Dermis blood vessel endothelial cell (primary cell): ENCODE data around the gene MLANA. TPM values are rescaled to one million over a fixed set of nuclear protein-coding genes. Genes with fewer than 3 reads are reported as not detected.
"Not testable (repeated sequence)": the region's sequence is repeated elsewhere in the genome, so short reads cannot be mapped to it uniquely, and the experiment has no call there.

Source experiments
- DNase-seq: peaks from one replicate; pipeline ENCODE4 v3.0.0; 2010
- total RNA-seq: library from RNA; depleted of rRNA; stranded (reverse); fragments of >200 nt; gene quantifications from 2 replicates; pipeline ENCODE4 v1.2.3, GENCODE V29; 2014

Gene MLANA
- total RNA-seq, 1 donor from 2014 or later: not detected

DNA sequence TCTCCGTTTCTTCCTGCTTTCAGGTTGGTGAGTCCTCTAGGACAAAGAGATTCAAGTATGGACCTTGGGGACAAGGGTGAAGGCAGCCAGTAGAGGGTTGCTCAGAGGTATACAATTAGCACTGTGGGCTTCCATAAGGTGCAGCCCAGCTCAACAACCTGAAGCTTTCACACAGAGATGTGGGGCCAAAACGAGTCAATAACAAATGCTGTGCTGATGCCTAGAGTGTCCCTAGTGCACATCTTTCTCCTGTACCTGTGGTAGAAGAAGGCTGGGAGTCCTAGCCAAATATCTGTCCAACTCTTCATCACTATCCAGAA is 20.7 kb upstream of the MLANA start:
- DNase-seq: no peak

DNA sequence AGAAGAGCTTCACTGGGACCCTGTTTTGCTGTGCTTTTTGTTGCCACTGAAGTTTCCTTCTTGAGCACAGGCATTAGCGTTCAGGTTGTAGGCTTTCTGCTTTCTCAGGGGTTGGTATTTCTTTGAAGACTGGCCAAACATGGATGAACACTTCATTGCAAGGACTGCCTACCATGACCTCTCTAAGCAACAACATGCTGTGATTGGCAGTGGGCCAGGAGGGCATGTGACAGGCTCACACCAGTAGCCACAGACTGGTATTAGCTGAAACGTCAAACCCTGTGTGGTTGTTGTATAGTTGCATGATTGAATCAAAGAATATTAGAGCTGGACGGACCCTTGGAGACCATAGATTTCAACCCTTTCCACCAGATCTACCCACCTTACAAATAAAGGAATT is 20.0 kb upstream of the MLANA start:
- DNase-seq: peak; percentile 63

DNA sequence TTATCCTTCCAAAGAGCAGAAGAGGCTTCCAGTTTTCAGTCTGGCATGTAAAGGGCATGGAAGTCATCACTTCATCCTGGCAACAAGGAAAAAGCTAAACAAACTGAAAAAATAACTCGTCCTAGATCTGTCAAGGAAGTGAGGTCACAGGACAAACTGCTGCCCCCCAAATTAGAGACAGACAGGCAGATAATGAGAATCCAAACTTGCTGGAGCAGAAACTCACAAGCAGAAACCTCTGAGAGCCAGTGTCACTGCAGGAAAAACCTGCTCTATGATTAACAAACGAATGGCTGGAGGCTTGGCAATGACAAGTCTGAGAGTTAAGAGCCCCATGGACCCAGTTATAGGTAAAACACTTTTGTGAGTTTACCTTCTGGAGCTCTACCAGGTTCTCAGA is 18.9 kb upstream of the MLANA start:
- DNase-seq: peak; percentile 42

DNA sequence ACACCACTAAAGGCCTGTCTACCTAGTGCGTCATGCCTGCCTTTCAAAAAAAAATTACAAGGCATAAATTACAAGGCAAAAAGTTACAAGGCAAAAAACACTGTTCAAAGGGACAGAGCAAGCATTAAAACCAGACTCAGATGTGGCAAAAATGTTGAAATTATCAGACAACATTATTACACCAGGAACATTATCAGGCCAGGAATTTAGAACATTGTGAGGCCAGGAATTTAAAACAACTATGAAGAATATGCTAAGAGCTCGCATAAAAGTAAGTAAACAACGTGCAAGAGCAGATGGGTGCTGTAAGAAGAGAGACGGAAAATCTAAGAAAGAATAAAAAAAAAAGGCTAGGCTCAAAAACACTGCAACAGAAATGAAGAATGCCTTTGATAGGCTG is 18.2 kb upstream of the MLANA start:
- DNase-seq: no peak

DNA sequence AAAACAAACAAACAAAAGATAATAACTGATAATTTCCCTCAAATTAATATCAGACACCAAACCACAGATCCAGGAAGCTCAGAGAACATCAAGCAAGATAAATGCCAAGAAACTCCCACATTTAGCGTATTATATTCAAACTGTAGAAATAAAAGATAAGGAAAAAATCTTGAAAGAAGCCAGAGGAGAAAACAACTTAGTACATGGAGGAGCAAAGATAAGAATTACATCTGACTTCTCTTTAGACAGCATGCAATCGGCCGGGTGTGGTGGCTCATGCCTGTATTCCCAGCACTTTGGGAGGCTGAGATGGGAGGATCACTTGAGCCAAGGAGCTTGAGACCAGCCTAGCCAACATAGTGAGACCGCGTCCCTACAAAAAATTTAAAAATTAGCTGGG is 17.2 kb upstream of the MLANA start:
- no peak for DNase-seq

DNA sequence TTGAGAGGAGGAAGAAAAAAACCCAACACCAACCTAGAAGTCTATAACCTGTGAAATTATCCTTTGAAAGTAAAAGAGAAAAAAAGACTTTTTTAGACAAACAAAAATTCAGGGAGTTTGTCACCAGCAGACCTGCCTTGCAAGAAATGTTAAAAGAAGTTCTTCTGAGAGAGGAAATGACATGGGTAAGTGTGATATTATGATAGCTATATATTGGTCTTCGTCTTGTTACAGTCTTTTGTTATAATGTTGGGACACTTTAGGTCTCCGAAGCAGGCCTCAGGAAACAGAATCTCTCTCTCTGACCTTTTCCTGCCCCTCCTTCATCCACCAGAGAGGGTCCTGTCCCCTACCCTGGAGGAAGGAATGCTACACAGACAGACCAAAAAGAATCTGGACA is 16.6 kb upstream of the MLANA start:
- DNase-seq: no peak

DNA sequence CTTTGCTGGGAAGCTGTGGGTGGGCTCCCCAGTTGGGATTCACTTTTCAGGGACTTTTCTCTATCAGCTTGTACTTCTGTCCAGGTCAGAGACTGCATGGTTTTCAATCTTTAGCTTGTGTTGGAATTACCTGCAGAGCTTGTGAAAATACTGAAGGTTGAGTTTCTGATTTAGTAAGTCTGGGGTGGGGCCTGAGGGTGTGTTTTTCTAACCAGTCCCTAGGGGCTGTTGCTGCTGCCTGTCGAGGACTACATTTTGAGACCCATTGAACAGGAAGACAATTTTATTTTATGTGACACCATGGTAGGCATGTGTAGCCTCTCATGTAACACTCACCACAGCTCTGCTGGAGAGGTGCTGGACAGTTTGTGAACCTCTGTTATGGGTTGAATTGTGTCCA is 14.7 kb upstream of the MLANA start:
- no peak for DNase-seq

DNA sequence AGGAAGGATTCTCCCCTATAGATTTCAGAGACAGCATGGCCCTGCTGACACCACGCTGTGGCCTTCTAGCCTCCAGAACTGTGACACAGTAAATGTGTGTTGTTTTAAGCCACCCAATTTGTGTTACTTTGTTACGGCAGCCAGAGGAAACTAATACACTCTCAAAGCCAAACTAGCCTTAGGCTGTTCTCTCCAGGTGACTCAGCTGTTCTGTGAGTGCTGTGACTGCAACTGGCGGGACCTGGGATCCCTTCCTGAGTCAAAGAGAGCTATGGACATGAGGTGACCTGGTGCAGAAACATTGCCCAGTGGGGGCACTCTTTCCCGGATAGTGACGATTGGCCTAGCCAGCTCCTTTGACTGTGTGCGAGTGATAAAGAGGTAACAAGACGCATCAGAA is 14.0 kb upstream of the MLANA start:
- DNase-seq: no peak

DNA sequence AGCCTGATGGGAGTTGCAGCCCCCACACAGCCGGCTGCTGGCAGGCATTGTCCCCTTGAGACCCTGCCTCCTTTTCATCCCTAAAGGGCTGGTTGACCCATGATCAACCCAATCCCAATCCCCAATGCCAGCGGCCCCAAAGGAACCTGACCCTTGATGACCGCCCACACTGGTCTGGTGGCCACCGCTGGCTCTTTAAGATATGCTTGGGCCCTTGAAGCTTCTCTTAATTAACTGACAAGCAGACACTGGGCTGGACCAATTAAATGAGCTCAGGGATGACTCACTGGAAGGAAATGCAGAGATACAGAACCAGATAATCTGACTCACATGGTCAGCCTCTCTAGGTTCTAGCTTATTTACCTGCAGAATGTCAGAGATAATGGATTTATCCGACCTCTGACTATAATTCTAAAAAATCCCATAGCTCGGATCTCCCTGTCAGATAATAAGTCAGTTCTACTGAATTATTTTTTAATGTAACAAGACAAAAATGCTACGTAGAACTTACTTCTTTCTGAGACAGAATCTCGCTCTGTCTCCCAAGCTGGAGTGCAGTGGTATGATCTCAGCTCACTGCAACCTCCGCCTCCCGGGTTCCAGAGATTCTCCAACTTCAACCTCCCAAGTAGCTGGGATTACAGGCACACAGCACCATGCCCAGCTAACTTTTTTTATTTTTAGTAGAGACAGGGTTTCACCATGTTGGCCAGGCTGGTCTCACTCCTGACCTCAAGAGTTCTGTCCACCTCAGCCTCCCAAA is 11.1 kb upstream of the MLANA start:
- DNase-seq: peak; percentile 58

DNA sequence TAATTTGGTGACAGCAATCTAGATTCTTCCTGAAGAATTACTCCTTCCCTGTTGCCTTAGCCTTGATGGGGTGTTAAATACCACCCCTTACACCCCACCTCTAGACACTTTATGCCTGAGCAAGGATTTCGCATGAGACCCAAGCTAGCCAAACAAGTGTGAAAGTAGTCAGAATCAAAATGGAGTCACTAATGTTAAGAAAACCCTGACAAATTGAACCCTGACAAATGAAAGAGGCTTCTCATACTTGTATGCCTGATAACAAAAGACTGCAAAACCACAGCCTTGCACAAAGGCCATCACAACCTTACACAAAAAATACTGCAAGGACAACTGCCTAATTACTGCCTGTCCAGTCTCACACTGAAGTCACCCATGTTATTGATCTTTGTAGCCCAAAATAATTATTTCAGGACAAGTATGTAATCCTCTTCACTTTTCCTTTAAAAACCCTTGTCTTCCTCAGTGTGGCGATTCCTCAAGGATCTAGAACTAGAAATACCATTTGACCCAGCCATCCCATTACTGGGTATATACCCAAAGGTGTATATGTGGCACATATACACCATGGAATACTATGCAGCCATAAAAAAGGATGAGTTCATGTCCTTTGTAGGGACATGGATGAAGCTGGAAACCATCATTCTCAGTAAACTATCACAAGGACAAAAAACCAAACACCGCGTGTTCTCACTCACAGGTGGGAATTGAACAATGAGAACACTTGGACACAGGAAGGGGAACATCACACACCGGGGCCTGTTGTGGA is 8.3 kb upstream of the MLANA start:
- not testable (repeated sequence) for DNase-seq

DNA sequence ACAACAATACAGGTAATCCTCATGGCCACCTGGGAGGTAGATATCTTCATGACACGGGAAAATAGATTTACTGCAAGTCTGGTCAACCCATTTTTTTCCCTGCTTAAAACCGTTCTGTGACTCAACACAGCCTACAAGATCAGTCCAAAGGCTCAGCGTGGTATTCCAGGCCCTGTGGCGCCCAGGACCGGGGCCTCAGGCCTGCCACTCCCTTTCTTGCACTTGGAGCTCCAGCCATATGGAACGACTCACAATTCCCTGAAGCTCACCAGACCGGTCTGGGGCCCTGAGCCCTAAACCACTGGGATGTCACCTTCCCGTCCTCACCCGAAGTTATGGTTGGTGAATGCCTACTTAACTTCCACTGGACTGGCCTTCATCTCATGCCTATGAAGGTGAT is 6.5 kb upstream of the MLANA start:
- no peak for DNase-seq

DNA sequence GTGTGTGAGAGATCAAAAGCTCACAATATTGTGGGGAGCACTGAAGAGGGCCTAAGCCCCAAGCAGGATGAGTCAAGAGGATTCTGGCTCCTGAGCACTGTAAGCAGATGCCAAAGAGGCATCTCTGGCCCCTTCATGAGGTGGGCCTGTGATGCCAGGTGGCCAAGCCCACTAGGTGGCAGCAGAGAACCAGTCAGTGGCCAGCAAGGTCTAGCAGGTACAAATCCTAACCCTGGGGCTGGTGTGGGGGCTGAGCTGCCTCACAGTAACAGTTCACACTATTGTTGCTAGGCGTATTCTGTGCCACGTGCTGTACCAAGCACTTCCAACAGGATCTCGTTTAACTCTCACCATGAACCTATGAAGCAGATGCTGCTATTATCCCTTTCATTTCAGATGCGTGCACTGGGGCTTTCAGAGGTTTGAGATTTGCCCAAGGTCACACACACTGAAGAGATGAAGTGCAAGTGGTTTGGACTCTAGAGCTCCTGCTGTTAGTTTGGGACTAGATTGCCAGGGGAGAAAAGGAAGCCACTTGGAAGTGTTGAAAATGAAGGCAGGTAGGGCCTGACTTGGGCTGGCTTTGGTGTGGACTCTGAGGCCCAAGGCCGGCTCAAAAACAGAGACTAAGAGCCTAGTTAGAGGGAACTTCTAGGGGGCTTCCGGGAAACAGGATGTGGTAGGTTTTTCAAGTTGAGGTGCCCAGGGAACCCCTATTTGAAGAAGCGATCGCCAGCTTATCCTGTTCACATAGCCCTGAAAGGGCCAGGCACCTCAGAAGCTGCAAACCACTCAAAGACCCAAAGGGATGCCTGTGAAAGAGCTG is 4.4 kb upstream of the MLANA start:
- DNase-seq: peak; percentile 87

DNA sequence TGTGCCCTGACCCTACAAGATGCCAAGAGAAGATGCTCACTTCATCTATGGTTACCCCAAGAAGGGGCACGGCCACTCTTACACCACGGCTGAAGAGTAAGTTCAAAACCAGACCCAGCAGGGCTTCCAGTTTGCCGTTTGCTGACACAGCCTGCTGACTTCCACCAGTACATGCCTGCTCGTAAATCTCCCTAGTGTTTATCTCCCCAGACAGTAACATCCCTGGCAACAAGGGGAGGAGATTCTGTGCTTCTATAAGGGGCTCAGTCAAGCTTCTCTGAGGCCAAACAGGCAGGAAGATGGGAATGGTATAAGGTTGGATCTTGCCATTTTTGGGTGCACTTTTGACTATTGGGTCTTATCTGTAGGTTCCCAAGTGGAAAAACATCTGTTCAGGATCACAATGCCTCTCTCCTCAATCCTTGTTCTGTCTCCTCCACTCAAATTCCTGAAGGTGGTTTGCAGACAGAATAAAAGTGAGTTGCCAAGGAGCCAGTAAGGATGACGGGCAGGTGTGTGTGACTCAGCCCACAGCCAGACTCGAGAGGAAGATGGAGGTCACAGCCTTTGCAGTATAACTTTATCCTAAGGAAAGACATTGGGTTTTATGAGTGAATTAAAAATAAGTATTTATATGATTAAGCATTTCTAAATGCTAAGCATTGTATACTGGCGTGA is 1.9 kb downstream of the MLANA start:
- DNase-seq: peak; percentile 27

DNA sequence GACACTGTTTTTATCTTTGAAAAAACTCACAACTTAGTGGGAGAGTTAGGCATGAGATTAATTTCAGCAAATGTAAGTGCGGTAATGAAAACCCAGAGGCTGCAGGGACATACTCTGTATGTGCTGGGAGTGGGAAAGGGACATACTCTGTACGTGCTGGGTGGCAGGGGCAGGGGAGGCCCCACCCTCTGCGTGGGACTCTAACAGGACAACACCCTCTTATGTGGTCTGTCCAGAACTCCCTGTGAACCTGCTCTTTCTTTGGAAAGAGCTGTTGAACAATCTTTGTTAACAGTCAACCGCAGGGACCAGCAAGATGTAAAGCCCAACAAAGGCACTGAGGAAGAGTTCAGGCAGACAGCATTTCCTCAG is 2.4 kb downstream of the MLANA start:
- no peak for DNase-seq

DNA sequence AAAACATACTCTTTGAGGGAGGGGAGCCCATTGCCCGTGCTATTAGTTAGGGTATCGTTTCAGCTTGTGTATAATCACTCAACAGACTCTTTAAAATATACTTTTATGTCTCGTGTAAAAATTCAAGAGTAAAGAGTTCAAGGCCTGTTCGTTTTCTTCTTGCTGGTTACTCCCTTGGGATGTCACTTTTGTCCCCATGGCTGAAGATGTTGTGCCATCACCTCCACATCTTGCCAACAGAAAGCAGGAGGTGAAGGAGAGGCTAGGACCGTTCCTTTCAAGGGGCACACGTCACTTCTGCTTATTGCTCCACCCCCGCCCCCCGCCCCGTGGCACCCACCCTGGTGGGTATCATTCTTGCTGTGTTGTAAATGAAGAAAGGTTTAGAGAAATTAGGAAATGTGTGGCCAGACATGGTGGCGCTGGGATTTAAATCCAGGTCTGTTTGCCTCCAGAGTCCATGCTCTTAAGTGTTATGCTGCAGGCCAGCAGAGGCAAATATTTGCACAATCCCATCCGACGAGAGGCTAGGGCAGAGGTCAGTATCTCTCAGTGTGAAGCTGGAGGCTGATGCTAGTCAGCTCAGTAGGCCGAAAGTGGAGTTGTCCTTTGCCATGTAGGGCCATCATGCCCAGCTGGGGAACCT is 3.0 kb downstream of the MLANA start:
- no peak for DNase-seq

DNA sequence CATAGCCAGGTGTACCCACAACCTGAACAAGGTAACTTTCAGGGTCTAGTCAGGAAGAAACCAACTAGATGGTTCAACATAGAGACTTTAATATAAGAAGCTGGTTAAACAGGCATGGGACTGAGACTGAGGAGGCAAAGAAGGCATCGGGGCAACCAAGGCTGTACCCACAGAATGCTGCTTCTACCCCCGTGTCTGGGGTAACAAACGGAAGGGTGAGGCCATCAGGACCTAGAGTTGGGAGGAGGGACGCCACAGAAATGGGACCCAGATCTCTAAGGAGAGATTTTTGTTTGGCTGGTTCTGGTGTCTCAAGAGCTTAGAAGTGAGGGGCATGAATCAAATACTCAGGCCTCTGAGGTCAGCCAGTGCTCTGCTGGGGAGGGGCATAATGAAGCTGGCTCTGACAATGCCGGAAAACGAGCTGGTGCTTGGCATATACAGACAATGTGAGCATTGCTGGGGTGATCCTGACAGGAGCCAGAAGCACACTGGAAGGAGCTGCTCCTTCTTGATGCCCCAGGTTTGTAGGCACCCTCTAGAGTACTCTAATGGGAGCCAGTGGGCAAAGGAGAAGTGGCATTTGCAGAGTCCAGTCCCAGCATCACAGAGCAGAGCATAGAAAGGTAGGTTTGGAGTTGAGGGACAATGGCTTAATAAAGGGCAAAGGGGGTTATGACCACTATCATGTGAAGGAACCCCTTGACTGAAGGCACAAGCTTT is 3.7 kb downstream of the MLANA start:
- no peak for DNase-seq

DNA sequence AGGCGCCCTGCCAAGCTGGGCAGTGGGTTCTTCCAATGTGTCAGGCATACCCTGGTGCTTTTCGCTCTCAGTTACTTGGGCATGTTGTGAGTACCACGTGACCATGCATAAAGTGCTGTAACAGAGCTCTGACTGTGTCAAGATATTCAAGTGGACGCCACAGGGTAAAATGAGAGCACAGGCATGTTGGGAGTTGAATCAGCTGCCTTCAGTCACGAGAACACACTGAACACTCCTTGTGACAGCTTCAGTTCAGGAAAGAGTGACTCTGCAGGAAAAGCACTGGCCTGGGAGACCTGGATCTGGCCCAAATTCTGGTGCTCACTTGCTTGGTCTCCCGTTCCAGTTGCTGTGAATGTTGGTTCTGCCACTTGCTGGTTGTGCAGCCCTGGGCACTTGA is 5.1 kb downstream of the MLANA start:
- peak; percentile 55 for DNase-seq

DNA sequence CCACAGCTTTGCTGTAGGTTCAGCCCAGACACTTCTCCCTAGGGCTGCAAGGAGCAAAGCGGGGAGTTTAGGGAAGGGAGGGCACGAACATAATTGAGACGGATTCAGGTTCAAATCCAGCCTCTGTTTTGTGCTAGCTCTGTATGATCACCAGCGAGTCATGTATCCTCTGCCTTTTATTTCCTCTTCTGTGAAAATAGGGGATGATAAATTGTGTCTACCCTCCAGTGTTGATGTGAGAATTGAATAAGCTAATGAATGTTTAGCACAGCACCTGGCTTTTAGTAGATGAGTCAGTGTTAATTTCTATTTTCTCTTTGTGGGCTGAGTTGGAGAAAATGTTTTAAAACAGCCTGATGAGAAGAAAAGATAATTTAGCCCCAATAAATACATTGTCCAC is 6.2 kb downstream of the MLANA start:
- DNase-seq: peak; percentile 10

DNA sequence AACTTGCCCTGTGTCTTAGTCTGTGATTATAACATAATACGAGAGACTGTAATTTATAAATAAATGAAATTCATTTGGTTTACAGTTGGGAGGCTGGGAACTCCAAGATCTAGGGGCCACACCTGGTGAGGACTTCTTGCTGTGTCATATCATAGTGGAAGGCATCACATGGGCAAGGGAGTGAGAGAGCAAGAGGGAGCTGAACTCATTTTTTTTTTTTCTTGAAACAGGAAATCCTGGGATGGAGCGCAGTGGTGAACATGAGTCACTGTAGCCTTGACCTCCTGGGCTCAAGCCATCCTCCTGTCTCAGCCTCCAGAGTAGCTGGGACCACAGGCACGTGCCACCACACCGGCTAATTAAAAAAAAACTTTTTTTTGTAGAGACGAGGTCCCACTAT is 7.2 kb downstream of the MLANA start:
- DNase-seq: no peak

DNA sequence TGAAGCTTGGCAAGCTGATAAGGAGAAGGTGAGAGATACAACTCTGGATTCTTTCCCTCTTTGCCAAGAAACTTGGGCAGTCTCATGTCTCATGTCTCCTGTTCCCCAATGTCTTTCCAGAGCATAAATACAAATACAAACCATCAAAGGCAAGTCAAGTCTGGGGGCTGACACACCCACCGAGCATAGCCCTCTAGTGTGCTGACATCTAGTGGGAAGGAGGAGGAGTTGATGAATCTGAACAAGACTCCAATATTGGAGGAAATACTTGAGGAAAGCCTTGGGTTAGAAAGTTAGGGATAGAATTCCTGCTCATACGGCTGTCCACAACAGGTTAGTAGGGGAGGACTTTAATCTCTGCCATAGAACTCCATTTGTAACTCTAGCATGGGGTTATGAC is 8.6 kb downstream of the MLANA start:
- peak; percentile 21 for DNase-seq

DNA sequence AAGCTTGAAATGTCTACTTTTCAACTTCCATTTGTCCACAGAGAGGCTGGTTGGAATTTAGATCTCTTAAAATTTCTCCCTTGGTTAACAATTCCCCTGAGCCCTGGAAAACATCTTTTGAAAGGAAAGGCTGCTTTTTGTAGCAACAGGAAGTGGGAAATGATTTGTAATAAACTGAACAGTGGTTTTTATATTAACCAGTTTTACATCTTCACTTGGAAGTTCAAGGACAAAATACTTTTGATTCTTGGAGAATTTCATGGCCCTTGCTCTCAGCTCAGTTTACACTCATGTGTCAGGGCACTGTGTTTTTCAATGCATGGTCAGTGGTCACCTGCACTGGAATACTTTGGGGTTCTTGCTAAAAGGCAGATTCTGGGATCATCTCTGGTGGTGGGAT is 9.9 kb downstream of the MLANA start:
- no peak for DNase-seq

DNA sequence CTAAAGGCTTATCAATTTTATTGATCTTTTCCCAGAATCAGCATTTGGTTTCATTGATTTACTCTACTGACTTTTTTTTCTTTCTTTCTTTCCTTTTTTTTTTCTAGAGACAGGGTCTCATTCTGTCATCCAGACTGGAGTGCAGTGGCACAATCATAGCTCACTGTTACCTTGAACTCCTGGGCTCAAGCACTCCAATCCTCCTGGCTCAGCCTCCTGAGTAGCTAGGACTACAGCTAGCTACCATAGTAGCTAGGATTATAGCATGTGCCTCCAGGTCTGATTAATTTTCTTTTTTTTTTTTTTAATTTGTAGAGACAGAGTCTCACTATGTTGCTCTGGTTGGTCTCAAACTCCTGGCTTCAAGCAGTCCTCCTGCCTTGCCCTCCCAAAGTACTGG is 11.7 kb downstream of the MLANA start:
- no peak for DNase-seq
